HepG2 (cell line): ENCODE data around the gene PDGFRA. TPM values are rescaled to one million over a fixed set of nuclear protein-coding genes. Genes with fewer than 3 reads are reported as not detected.

Source experiments
- ATAC-seq: fragments of 200-7000 bp; cut with Tn5 transposase; 3 replicates; pipeline ENCODE4 v1.9.1; 2020; ENCODE audit warnings: mild to moderate bottlenecking, moderate library complexity
- BruUV-seq: library from RNA; stranded (reverse); fragments of 400-500 nt; replicated peaks from 2 replicates; lab custom pipeline; 2021; lab: Mats Ljungman, UMichigan
- CTCF ChIA-PET: fragments of 300-600 bp; formaldehyde crosslinking; extraction: SDS; loops from one replicate; lab custom pipeline; 2021; ENCODE audit warnings: low total read pairs, inconsistent platforms, low intra/inter-chr PET ratio; lab: Yijun Ruan, JAX
- POLR2A ChIA-PET: fragments of 350-600 bp; sonication (Branson Sonifier 250); formaldehyde crosslinking; loops from one replicate; lab custom pipeline; 2020; ENCODE audit warnings: antibody characterized with exemption, inconsistent platforms; lab: Yijun Ruan, JAX
- DNase-seq: peaks from one replicate; pipeline ENCODE4 v3.0.0-alpha.2; 2015; ENCODE audit warnings: low spot score
- FAIRE-seq: peaks from 3 replicates; lab custom pipeline; 2011; peaks lifted over from hg19 to GRCh38; lab: Jason Lieb, UNC
- H2AFZ ChIP-seq: one replicate; pipeline ENCODE4 v1.6.1; 2011; ENCODE audit warnings: low read length, inconsistent platforms
- H3K27ac ChIP-seq: fragments of 300-600 bp; 3 replicates; pipeline ENCODE4 v1.8.0; 2011; ENCODE audit warnings: mixed run types, mild to moderate bottlenecking, mixed read lengths, low read length, inconsistent platforms; ENCODE audit not compliant: insufficient read depth; ENCODE audit errors: extremely low read length
- H3K27me3 ChIP-seq, 2 experiments: fragments of 200-600 bp in 1 of 2; 2 replicates in 1 of 2; 3 replicates in 1 of 2; pipeline versions ENCODE4 v1.6.0 to v1.8.0; 2011; ENCODE audit warnings: low read length in 2 of 2, mild to moderate bottlenecking in 2 of 2, moderate library complexity in 2 of 2, inconsistent platforms in 1 of 2; ENCODE audit not compliant: insufficient read depth in 2 of 2, control insufficient read depth in 1 of 2
- H3K36me3 ChIP-seq, 2 experiments: fragments of 200-600 bp in 1 of 2; replicated peaks in 1 of 2; 2 replicates in 1 of 2; 3 replicates in 1 of 2; pipeline versions ENCODE4 v1.5.1 to v1.8.0; 2011; ENCODE audit warnings: low read length in 2 of 2, inconsistent platforms in 1 of 2; ENCODE audit not compliant: insufficient read depth in 2 of 2, control insufficient read depth in 1 of 2
- H3K4me1 ChIP-seq: 2 replicates; pipeline ENCODE4 v1.5.1; 2012; ENCODE audit warnings: low read length, inconsistent platforms; ENCODE audit not compliant: insufficient read depth
- H3K4me2 ChIP-seq: 2 replicates; pipeline ENCODE4 v1.6.0; 2011; ENCODE audit warnings: low read depth, low read length, inconsistent platforms
- H3K4me3 ChIP-seq, 3 experiments: fragments of 200-600 bp in 1 of 3; sonication (generic), shearing (Covaris generic) in 1 of 3; replicated peaks in 1 of 3; 2 replicates each; pipeline ENCODE4 v1.5.1; 2011 to 2016; ENCODE audit warnings: low read length in 3 of 3, inconsistent platforms in 2 of 3, low read depth in 2 of 3, mild to moderate bottlenecking in 2 of 3, control low read depth in 1 of 3, mixed read lengths in 1 of 3; ENCODE audit not compliant: insufficient read depth in 1 of 3
- H3K79me2 ChIP-seq: one replicate; pipeline ENCODE4 v1.6.1; 2011; ENCODE audit warnings: low read length, inconsistent platforms; ENCODE audit not compliant: insufficient read depth
- H3K9ac ChIP-seq: 2 replicates; pipeline ENCODE4 v1.6.0; 2011; ENCODE audit warnings: mild to moderate bottlenecking, low read depth, low read length, inconsistent platforms; ENCODE audit not compliant: insufficient read depth
- H3K9me3 ChIP-seq: 2 replicates; pipeline ENCODE4 v1.5.1; 2012; ENCODE audit warnings: mild to moderate bottlenecking, low read length
- H4K20me1 ChIP-seq: 2 replicates; pipeline ENCODE4 v1.6.0; 2011; ENCODE audit warnings: inconsistent platforms, mild to moderate bottlenecking, low read length, moderate library complexity; ENCODE audit not compliant: insufficient read depth
- EZH2 ChIP-seq: conservative IDR thresholded peaks from 2 replicates; pipeline ENCODE4 v1.6.1; 2012; ENCODE audit warnings: mild to moderate bottlenecking, low read depth, low read length, moderate library complexity
- GABPA ChIP-seq, 2 experiments: IDR thresholded peaks; 2 replicates each; pipeline ENCODE4 v1.6.1; 2011 to 2016; ENCODE audit warnings: low read depth in 2 of 2, low read length in 1 of 2, missing biosample characterization in 1 of 2, missing genetic modification characterization in 1 of 2
- HNRNPK ChIP-seq: fragments of 200-400 bp; formaldehyde crosslinking; IDR thresholded peaks from 2 replicates; pipeline ENCODE4 v1.6.1; 2018; ENCODE audit warnings: low read length, low read depth, moderate library complexity, mild to moderate bottlenecking; ENCODE audit not compliant: poor library complexity, severe bottlenecking
- JDP2 ChIP-seq: sonication (generic); formaldehyde crosslinking; IDR thresholded peaks from 2 replicates; pipeline ENCODE4 v1.8.1; 2022; ENCODE audit warnings: missing genetic modification reagents, borderline replicate concordance
- JUND ChIP-seq: sonication (generic); formaldehyde crosslinking; IDR thresholded peaks from 2 replicates; pipeline ENCODE4 v1.8.0; 2022; ENCODE audit warnings: mild to moderate bottlenecking, missing genetic modification reagents
- RELA ChIP-seq: sonication (generic); formaldehyde crosslinking; IDR thresholded peaks from 2 replicates; pipeline ENCODE4 v1.4.0; 2020; ENCODE audit warnings: missing genetic modification reagents
- ZNF124 ChIP-seq: sonication (generic); formaldehyde crosslinking; IDR thresholded peaks from 2 replicates; pipeline ENCODE4 v1.4.0; 2020; ENCODE audit warnings: missing genetic modification reagents
- ZNF333 ChIP-seq: sonication (generic); formaldehyde crosslinking; IDR thresholded peaks from 2 replicates; pipeline ENCODE4 v1.4.0; 2020; ENCODE audit warnings: mild to moderate bottlenecking, missing genetic modification reagents, borderline replicate concordance
- ZNF556 ChIP-seq: sonication (generic); formaldehyde crosslinking; IDR thresholded peaks from 2 replicates; pipeline ENCODE4 v1.4.0; 2020; ENCODE audit warnings: mild to moderate bottlenecking, missing genetic modification reagents, borderline replicate concordance
- ZNF629 ChIP-seq: sonication (generic); formaldehyde crosslinking; conservative IDR thresholded peaks from 2 replicates; pipeline ENCODE4 v1.5.0; 2020; ENCODE audit warnings: missing genetic modification reagents
- ZNF713 ChIP-seq: sonication (generic); formaldehyde crosslinking; IDR thresholded peaks from 2 replicates; pipeline ENCODE4 v1.4.0; 2020; ENCODE audit warnings: mild to moderate bottlenecking, missing genetic modification reagents
- WGBS: methylation state at CpG from one replicate; pipeline ENCODE4 v1.1.6; 2017; ENCODE audit warnings: low lambda C conversion rate; 5-methylcytosine and 5-hydroxymethylcytosine counted together
- in situ Hi-C: cut with HindIII; loops from 2 replicates; pipeline ENCODE4 v1.10.0; 2017; ENCODE audit warnings: low pct_unique_long_range_greater_than_20kb; ENCODE audit not compliant: extremely low pct_ligation_motif_present
- intact Hi-C: fragments of 100-400 bp; cut with micrococcal nuclease; formaldehyde crosslinking; loops from one replicate; pipeline ENCODE4 v1.10.0; 2022; ENCODE audit not compliant: unreplicated experiment
- polyA plus RNA-seq, 8 experiments: library from polyadenylated mRNA; depleted of rRNA in 3 of 8; stranded (reverse) in 7 of 8; unstranded in 1 of 8; fragments of >200 nt; fragmentation: Illumina TruSeq in 4 of 8; extraction: Trizol in 4 of 8; gene quantifications; 2 replicates each; pipeline versions ENCODE4 v1.2.1 to v1.2.3, GENCODE V29; 2011 to 2016; ENCODE audit warnings: low read depth in 4 of 8, missing spikeins in 1 of 8, mixed read lengths in 1 of 8; ENCODE audit not compliant: insufficient read depth in 1 of 8
- total RNA-seq, 5 experiments: library from RNA; depleted of rRNA; stranded (reverse); fragments of >200 nt; fragmentation: Illumina TruSeq; extraction: Trizol; gene quantifications; 2 replicates each; pipeline ENCODE4 v1.2.3, GENCODE V29; 2016; ENCODE audit warnings: low read depth in 1 of 5
- TF ChIP-seq, protein P1 (sequence below): sonication (generic); formaldehyde crosslinking; IDR thresholded peaks from 2 replicates; pipeline ENCODE4 v1.4.0; 2020; ENCODE audit warnings: missing genetic modification reagents, borderline replicate concordance

Gene PDGFRA
- total and polyA plus RNA-seq, 2 of the 13 experiments (the other 11 are each of a cell fraction or from before 2014, with no cell fraction given), result 0.04 TPM; not detected in 1

DNA sequence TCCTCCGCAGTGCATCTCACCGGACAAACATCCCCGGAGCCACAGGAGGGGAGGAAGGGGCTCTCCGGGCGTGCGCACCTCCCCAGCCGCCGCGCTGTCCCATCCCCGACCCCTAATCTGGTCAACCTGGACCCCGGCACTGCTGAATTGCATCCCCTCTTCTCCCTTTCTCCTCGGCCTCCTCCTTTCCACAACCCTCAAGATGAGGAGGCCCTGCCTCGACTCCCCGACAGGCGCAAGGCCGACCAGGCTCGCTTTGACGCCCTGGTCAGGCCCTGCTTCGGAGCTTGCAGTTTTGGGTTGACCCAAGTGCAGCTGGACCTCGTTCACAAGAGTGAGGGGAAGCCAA is 2.3 kb downstream of the PDGFRA start:
- no peaks in the 10 kb centered on the region for H3K9me3 ChIP-seq
- H3K4me3 ChIP-seq, result 0 out of 6 replicates have a peak overlapping the region, but pooled peaks of 1 of the 3 experiments have one; percentile 38
- no peak for TF ChIP-seq ZNF124 (CRISPR knock-in tag)
- no peak for TF ChIP-seq JDP2 (CRISPR knock-in tag)
- no peak for TF ChIP-seq RELA (CRISPR knock-in tag)
- in situ Hi-C loops (loop anchor here (25.0 kb wide), 3 partner anchors 744 to 1044 kb away; no protein-coding TSS in a partner anchor), intact Hi-C loops (loop anchor here (5.0 to 10.0 kb wide), 2 partner anchors 739 to 1997 kb away; no protein-coding TSS in a partner anchor)
- no peak overlapping the region for H3K9ac ChIP-seq
- CTCF ChIA-PET, result no interaction called here
- POLR2A ChIA-PET, result no interaction called here
- 29% methylated on average over 10 of the region's 20 CpGs for WGBS
- H3K79me2 ChIP-seq, result no peaks in the 10 kb centered on the region
- H3K27ac ChIP-seq, result no peak overlapping the region
- H3K36me3 ChIP-seq, result no peaks in the 10 kb centered on the region
- DNase-seq (no peak), ATAC-seq (no peak), FAIRE-seq (no peak)
- peak overlapping the region; percentile 46; the same call in 1 of the 2 replicates for H3K4me2 ChIP-seq
- no TSS peak for BruUV-seq
- H4K20me1 ChIP-seq, result no peaks in the 10 kb centered on the region
- H3K27me3 ChIP-seq, result peaks cover 17 to 64% of the 10 kb centered on the region in 2 experiments
- H2AFZ ChIP-seq, result no peak overlapping the region
- H3K4me1 ChIP-seq, result peaks cover 45% of the 10 kb centered on the region

GRCh38 chr4:54231768-54232688 is 2.9 kb downstream of the PDGFRA start:
- whole genome bisulfite sequencing, result 18% methylated on average over 29 of the region's 63 CpGs
- DNase-seq (no peak), ATAC-seq (no peak), FAIRE-seq (no peak)
- H3K9me3 ChIP-seq, result no peaks in the 10 kb centered on the region
- H3K9ac ChIP-seq, result no peak overlapping the region
- intact Hi-C loops (loop anchor here (5.0 to 10.0 kb wide), 2 partner anchors 740 to 1997 kb away; no protein-coding TSS in a partner anchor), in situ Hi-C loops (loop anchor here (25.0 kb wide), 3 partner anchors 745 to 1045 kb away; no protein-coding TSS in a partner anchor)
- H3K4me1 ChIP-seq, result peaks cover 43% of the 10 kb centered on the region
- ChIA-PET POLR2A (interaction anchor here (1.1 kb wide), 1 partner anchor 1213 kb away, joined by 3 read pairs; no protein-coding TSS in a partner anchor), CTCF (interaction anchor here (2.2 to 3.3 kb wide), 5 partner anchors 301 to 1035 kb away, joined by 11 to 22 read pairs (median 16); no protein-coding TSS in a partner anchor)
- peaks cover 17 to 58% of the 10 kb centered on the region in 2 experiments for H3K27me3 ChIP-seq
- peak overlapping the region in 1 of 3 experiments; percentile 38; a peak in 1 of 6 replicates for H3K4me3 ChIP-seq
- peak overlapping the region; percentile 46; the same call in 1 of the 2 replicates for H3K4me2 ChIP-seq
- BruUV-seq, result no TSS peak
- no peaks in the 10 kb centered on the region for H3K79me2 ChIP-seq
- no peaks in the 10 kb centered on the region for H4K20me1 ChIP-seq
- no peaks in the 10 kb centered on the region for H3K36me3 ChIP-seq
- H2AFZ ChIP-seq, result no peak overlapping the region
- H3K27ac ChIP-seq, result no peak overlapping the region
- TF ChIP-seq ZNF556 (CRISPR knock-in tag) (no peak), EZH2 (peak; percentile 73; the same call in 1 of the 2 replicates), GABPA (IDR thresholded peaks at IDR 0.05; ENCODE audit: low read depth, low read length) (no peak), GABPA (CRISPR knock-in tag; IDR thresholded peaks at IDR 0.05; ENCODE audit: low read depth) (no peak), ZNF713 (CRISPR knock-in tag) (no peak), HNRNPK (no peak), ZNF629 (CRISPR knock-in tag) (no peak), ZNF333 (CRISPR knock-in tag) (no peak), JUND (CRISPR knock-in tag) (no peak)
- TF ChIP-seq, protein P1, sequence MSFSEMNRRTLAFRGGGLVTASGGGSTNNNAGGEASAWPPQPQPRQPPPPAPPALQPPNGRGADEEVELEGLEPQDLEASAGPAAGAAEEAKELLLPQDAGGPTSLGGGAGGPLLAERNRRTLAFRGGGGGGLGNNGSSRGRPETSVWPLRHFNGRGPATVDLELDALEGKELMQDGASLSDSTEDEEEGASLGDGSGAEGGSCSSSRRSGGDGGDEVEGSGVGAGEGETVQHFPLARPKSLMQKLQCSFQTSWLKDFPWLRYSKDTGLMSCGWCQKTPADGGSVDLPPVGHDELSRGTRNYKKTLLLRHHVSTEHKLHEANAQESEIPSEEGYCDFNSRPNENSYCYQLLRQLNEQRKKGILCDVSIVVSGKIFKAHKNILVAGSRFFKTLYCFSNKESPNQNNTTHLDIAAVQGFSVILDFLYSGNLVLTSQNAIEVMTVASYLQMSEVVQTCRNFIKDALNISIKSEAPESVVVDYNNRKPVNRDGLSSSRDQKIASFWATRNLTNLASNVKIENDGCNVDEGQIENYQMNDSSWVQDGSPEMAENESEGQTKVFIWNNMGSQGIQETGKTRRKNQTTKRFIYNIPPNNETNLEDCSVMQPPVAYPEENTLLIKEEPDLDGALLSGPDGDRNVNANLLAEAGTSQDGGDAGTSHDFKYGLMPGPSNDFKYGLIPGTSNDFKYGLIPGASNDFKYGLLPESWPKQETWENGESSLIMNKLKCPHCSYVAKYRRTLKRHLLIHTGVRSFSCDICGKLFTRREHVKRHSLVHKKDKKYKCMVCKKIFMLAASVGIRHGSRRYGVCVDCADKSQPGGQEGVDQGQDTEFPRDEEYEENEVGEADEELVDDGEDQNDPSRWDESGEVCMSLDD (CRISPR knock-in tag), result no peak
